GM12878 (cell line): Measurements from ENCODE around the gene CHRNA9. TPM values are rescaled to one million over a fixed set of nuclear protein-coding genes. Genes with fewer than 3 reads are reported as not detected.

Experiments
- ATF7 ChIP-seq: fragments of 450-650 bp; IDR thresholded peaks from 2 replicates; pipeline ENCODE4 v1.6.1; 2016; ENCODE audit warnings: low read depth, mild to moderate bottlenecking
- BMI1 ChIP-seq: fragments of 450-650 bp; IDR thresholded peaks from 2 replicates; pipeline ENCODE4 v1.6.1; 2016; ENCODE audit warnings: mild to moderate bottlenecking, moderate library complexity, borderline replicate concordance
- BRCA1 ChIP-seq: IDR thresholded peaks from 2 replicates; pipeline ENCODE4 v1.6.1; 2011; ENCODE audit warnings: low read depth, low read length, improper control_type of control experiment
- CBX5 ChIP-seq: sonication (generic); IDR thresholded peaks from 2 replicates; pipeline ENCODE4 v1.6.1; 2016; ENCODE audit warnings: low read depth, moderate library complexity, mild to moderate bottlenecking, inconsistent platforms
- CHD1 ChIP-seq: IDR thresholded peaks from 2 replicates; pipeline ENCODE4 v1.6.1; 2012; ENCODE audit warnings: low read depth, low read length, improper control_type of control experiment
- CHD2 ChIP-seq: IDR thresholded peaks from 2 replicates; pipeline ENCODE4 v1.6.1; 2011; ENCODE audit warnings: low read depth, low read length, improper control_type of control experiment, borderline replicate concordance
- CREB1 ChIP-seq: IDR thresholded peaks from 2 replicates; pipeline ENCODE4 v1.6.1; 2012; ENCODE audit warnings: low read depth, mild to moderate bottlenecking, inconsistent platforms
- ESRRA ChIP-seq: IDR thresholded peaks from 2 replicates; pipeline ENCODE4 v1.6.1; 2012; ENCODE audit warnings: mild to moderate bottlenecking, low read length, improper control_type of control experiment
- ETV6 ChIP-seq, 2 experiments: fragments of 450-650 bp in 1 of 2; IDR thresholded peaks in 1 of 2; conservative IDR thresholded peaks in 1 of 2; 2 replicates each; pipeline ENCODE4 v1.6.1; 2014; ENCODE audit warnings: antibody characterized with exemption in 1 of 2, borderline replicate concordance in 1 of 2, low read depth in 1 of 2, mild to moderate bottlenecking in 1 of 2, moderate library complexity in 1 of 2
- HCFC1 ChIP-seq: fragments of 150-350 bp; IDR thresholded peaks from 2 replicates; pipeline ENCODE4 v1.6.1; 2014; ENCODE audit warnings: low read length
- HDAC6 ChIP-seq: fragments of 200-600 bp; sonication (generic); IDR thresholded peaks from one replicate; pipeline ENCODE4 v1.8.0; 2017; ENCODE audit warnings: antibody characterized with exemption; ENCODE audit not compliant: unreplicated experiment
- IKZF2 ChIP-seq, 2 experiments: fragments of 450-650 bp; IDR thresholded peaks; 2 replicates each; pipeline ENCODE4 v1.6.1; 2017; ENCODE audit warnings: mild to moderate bottlenecking in 2 of 2, moderate library complexity in 2 of 2
- JUNB ChIP-seq: IDR thresholded peaks from 2 replicates; pipeline ENCODE4 v1.6.1; 2016; ENCODE audit warnings: antibody characterized with exemption, mild to moderate bottlenecking
- KLF5 ChIP-seq: fragments of 450-650 bp; IDR thresholded peaks from 2 replicates; pipeline ENCODE4 v1.6.1; 2014; ENCODE audit warnings: mild to moderate bottlenecking; ENCODE audit not compliant: partially characterized antibody
- MEF2A ChIP-seq: IDR thresholded peaks from 2 replicates; pipeline ENCODE4 v1.6.1; 2011; ENCODE audit warnings: low read depth, mild to moderate bottlenecking, low read length, moderate library complexity; ENCODE audit not compliant: insufficient read depth
- NFIC ChIP-seq: IDR thresholded peaks from 2 replicates; pipeline ENCODE4 v1.6.1; 2012; ENCODE audit warnings: low read depth, mild to moderate bottlenecking, inconsistent platforms, low read length, moderate library complexity
- NFYA ChIP-seq: IDR thresholded peaks from 2 replicates; pipeline ENCODE4 v1.6.1; 2011; ENCODE audit warnings: low read depth, mild to moderate bottlenecking, low read length, improper control_type of control experiment, borderline replicate concordance
- RAD21 ChIP-seq: IDR thresholded peaks from 2 replicates; pipeline ENCODE4 v1.6.1; 2011; ENCODE audit warnings: mild to moderate bottlenecking, low read depth, low read length, moderate library complexity; ENCODE audit not compliant: insufficient read depth
- RB1 ChIP-seq: fragments of 450-650 bp; formaldehyde crosslinking; IDR thresholded peaks from 2 replicates; pipeline ENCODE4 v1.6.1; 2017; ENCODE audit warnings: mild to moderate bottlenecking, borderline replicate concordance
- STAT3 ChIP-seq: IDR thresholded peaks from 2 replicates; pipeline ENCODE4 v1.6.1; 2011; ENCODE audit warnings: low read depth, low read length, improper control_type of control experiment
- TAF1 ChIP-seq: IDR thresholded peaks from 2 replicates; pipeline ENCODE4 v1.6.1; 2011; ENCODE audit warnings: mild to moderate bottlenecking, low read depth, low read length, borderline replicate concordance
- TARDBP ChIP-seq: IDR thresholded peaks from 2 replicates; pipeline ENCODE4 v1.6.1; 2016; ENCODE audit warnings: borderline replicate concordance
- ZNF622 ChIP-seq: fragments of 450-650 bp; IDR thresholded peaks from 2 replicates; pipeline ENCODE4 v1.6.1; 2017; ENCODE audit warnings: mild to moderate bottlenecking, inconsistent platforms
- polyA plus RNA-seq, 11 experiments: library from polyadenylated mRNA; depleted of rRNA in 4 of 11; unstranded in 6 of 11; stranded (reverse) in 5 of 11; fragments of >200 nt; fragmentation: Nextera tagmentation in 4 of 11; fragmentation: Illumina TruSeq in 1 of 11; extraction: Ambion mirVana in 4 of 11; extraction: Trizol in 1 of 11; gene quantifications; 1 replicate in 1 of 11; 2 replicates in 10 of 11; pipeline versions ENCODE4 v1.2.1 to v1.2.3, GENCODE V29; 2011 to 2016; ENCODE audit warnings: inconsistent platforms in 2 of 11, missing spikeins in 2 of 11, low read depth in 1 of 11
- total RNA-seq, 4 experiments: library from RNA; depleted of rRNA in 3 of 4; stranded (reverse); fragments of >200 nt in 3 of 4; fragmentation: Illumina TruSeq in 1 of 4; extraction: Trizol in 1 of 4; gene quantifications; 2 replicates each; pipeline versions ENCODE4 v1.2.1 to v1.2.3, GENCODE V29; 2013 to 2021
- TF ChIP-seq, protein P1 (sequence below): IDR thresholded peaks from 2 replicates; pipeline ENCODE4 v1.6.1; 2011; ENCODE audit warnings: low read depth, low read length, improper control_type of control experiment, borderline replicate concordance
- TF ChIP-seq, protein P2 (sequence below): fragments of 450-650 bp; IDR thresholded peaks from 2 replicates; pipeline ENCODE4 v1.6.1; 2017; ENCODE audit warnings: borderline replicate concordance
- TF ChIP-seq, protein P3 (sequence below): fragments of 450-650 bp; IDR thresholded peaks from 2 replicates; pipeline ENCODE4 v1.6.1; 2017; ENCODE audit warnings: low read depth, mild to moderate bottlenecking, moderate library complexity
- TF ChIP-seq, protein P4 (sequence below): fragments of 450-650 bp; IDR thresholded peaks from 2 replicates; pipeline ENCODE4 v1.6.1; 2014; ENCODE audit warnings: mild to moderate bottlenecking

The CHRNA9 gene
- total and polyA plus RNA-seq, 10 of the 15 experiments (the other 5 are each of a cell fraction or from before 2014, with no cell fraction given), result 0.05 to 0.09 (median 0.08) TPM; not detected in 7

DNA sequence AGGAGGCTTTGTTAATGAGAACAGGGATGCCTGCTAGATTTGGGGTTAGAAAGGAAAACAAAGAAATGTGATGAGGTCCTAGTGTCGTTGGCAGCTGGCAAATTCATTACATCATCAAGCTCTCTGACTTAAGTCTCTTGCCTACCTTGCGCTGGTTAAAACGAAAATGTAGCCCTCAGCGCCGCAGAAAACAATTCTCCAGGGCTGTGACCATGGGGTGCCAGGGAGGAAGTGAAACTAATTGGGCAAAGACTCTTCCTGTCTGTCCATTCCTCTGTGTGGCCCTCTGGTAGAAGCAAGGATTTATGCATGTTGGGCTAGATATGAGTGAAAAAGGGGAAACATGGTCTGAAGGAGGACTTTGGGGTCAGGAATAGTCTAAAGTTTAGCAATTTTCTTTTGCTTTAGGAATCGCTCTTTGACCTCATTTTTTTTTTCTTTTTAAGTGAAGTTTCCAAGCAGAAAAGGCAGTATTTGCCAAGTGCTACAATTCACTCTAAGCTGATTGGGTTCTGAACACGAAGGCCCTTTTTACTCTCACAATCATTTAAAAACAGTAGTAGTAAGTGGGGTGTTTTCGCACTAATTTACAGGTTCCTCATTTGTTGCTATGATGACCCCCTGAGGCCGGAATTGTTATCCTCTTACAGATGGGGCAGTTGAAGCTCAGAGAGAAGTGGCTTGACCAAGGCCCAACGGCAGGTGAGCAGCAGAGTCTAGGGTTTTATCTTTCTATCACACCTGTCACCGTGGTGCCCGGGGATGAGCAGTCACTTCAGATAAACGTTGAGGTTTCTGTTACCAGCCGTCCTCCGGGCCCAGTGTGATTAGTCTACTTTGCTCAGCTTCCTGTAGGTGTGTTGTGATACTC lies 27.3 kb upstream of the CHRNA9 start (continued):
- TF ChIP-seq TAF1 (no peak), KLF5 (peak; percentile 5), RB1 (no peak), CBX5 (no peak), STAT3 (no peak), TARDBP (no peak), CHD2 (no peak), HDAC6 (no peak), RAD21 (peak; percentile 59), BRCA1 (no peak), MEF2A (no peak), NFYA (no peak), JUNB (0 out of 2 replicates have a peak, but pooled peaks have one; percentile 4), NFIC (no peak), ETV6 (conservative IDR thresholded peaks at IDR 0.05 in 1 of 2, IDR thresholded peaks at IDR 0.05 in 1 of 2; ENCODE audit: borderline replicate concordance in 1 of 2, low read depth in 1 of 2) (peak in 1 of 2 experiments; percentile 90; a peak in 2 of 4 replicates), CHD1 (peak; percentile 50; the same call in 1 of the 2 replicates), IKZF2 (IDR thresholded peaks at IDR 0.05) (peak; percentile 91 to 94), ESRRA (no peak), BMI1 (0 out of 2 replicates have a peak, but pooled peaks have one; percentile 10), CREB1 (no peak), ZNF622 (no peak), HCFC1 (no peak), ATF7 (peak; percentile 96)
- TF ChIP-seq, protein P1, sequence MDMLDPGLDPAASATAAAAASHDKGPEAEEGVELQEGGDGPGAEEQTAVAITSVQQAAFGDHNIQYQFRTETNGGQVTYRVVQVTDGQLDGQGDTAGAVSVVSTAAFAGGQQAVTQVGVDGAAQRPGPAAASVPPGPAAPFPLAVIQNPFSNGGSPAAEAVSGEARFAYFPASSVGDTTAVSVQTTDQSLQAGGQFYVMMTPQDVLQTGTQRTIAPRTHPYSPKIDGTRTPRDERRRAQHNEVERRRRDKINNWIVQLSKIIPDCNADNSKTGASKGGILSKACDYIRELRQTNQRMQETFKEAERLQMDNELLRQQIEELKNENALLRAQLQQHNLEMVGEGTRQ, result no peak
- TF ChIP-seq, protein P2, sequence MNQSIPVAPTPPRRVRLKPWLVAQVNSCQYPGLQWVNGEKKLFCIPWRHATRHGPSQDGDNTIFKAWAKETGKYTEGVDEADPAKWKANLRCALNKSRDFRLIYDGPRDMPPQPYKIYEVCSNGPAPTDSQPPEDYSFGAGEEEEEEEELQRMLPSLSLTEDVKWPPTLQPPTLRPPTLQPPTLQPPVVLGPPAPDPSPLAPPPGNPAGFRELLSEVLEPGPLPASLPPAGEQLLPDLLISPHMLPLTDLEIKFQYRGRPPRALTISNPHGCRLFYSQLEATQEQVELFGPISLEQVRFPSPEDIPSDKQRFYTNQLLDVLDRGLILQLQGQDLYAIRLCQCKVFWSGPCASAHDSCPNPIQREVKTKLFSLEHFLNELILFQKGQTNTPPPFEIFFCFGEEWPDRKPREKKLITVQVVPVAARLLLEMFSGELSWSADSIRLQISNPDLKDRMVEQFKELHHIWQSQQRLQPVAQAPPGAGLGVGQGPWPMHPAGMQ, result no peak
- TF ChIP-seq, protein P3, sequence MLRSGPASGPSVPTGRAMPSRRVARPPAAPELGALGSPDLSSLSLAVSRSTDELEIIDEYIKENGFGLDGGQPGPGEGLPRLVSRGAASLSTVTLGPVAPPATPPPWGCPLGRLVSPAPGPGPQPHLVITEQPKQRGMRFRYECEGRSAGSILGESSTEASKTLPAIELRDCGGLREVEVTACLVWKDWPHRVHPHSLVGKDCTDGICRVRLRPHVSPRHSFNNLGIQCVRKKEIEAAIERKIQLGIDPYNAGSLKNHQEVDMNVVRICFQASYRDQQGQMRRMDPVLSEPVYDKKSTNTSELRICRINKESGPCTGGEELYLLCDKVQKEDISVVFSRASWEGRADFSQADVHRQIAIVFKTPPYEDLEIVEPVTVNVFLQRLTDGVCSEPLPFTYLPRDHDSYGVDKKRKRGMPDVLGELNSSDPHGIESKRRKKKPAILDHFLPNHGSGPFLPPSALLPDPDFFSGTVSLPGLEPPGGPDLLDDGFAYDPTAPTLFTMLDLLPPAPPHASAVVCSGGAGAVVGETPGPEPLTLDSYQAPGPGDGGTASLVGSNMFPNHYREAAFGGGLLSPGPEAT, result peak; percentile 65
- TF ChIP-seq, protein P4, sequence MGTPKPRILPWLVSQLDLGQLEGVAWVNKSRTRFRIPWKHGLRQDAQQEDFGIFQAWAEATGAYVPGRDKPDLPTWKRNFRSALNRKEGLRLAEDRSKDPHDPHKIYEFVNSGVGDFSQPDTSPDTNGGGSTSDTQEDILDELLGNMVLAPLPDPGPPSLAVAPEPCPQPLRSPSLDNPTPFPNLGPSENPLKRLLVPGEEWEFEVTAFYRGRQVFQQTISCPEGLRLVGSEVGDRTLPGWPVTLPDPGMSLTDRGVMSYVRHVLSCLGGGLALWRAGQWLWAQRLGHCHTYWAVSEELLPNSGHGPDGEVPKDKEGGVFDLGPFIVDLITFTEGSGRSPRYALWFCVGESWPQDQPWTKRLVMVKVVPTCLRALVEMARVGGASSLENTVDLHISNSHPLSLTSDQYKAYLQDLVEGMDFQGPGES, result no peak
